GM23248 (cell line): ENCODE measurements around the gene OXA1L. TPM values are rescaled to one million over a fixed set of nuclear protein-coding genes. Genes with fewer than 3 reads are reported as not detected.
"Not testable (repeated sequence)": the region's sequence is repeated elsewhere in the genome, so short reads cannot be mapped to it uniquely, and the experiment has no call there.

ENCODE experiments used
- DNase-seq: peaks from one replicate; pipeline ENCODE4 v3.0.0-alpha.2; 2015
- H2AFZ ChIP-seq: fragments of 200-600 bp; sonication (generic); 2 replicates; pipeline ENCODE4 v1.6.1; 2016; ENCODE audit warnings: antibody characterized with exemption
- H3F3A ChIP-seq: fragments of 200-600 bp; sonication (generic); 2 replicates; pipeline ENCODE4 v1.6.1; 2016; ENCODE audit warnings: mild to moderate bottlenecking, antibody characterized with exemption, mixed run types; ENCODE audit not compliant: insufficient read depth
- H3K27ac ChIP-seq: fragments of 200-600 bp; sonication (generic); 2 replicates; pipeline ENCODE4 v1.5.1; 2016; ENCODE audit warnings: mild to moderate bottlenecking
- H3K27me3 ChIP-seq: fragments of 200-600 bp; sonication (generic); replicated peaks from 2 replicates; pipeline ENCODE4 v1.6.1; 2016; ENCODE audit warnings: mild to moderate bottlenecking; ENCODE audit not compliant: insufficient read depth
- H3K36me3 ChIP-seq: fragments of 200-600 bp; sonication (generic); 2 replicates; pipeline ENCODE4 v1.6.1; 2016; ENCODE audit warnings: low read depth, mild to moderate bottlenecking
- H3K4me1 ChIP-seq: fragments of 200-600 bp; sonication (generic); 2 replicates; pipeline ENCODE4 v1.6.1; 2016; ENCODE audit warnings: mild to moderate bottlenecking; ENCODE audit not compliant: insufficient read depth
- H3K4me2 ChIP-seq: fragments of 200-600 bp; sonication (generic); one replicate; pipeline ENCODE4 v1.6.1; 2016; ENCODE audit warnings: mild to moderate bottlenecking; ENCODE audit not compliant: unreplicated experiment
- H3K4me3 ChIP-seq: fragments of 200-600 bp; sonication (generic); 2 replicates; pipeline ENCODE4 v1.5.1; 2016; ENCODE audit warnings: mild to moderate bottlenecking
- H3K79me2 ChIP-seq: fragments of 200-600 bp; sonication (generic); 2 replicates; pipeline ENCODE4 v1.6.1; 2016; ENCODE audit warnings: mild to moderate bottlenecking; ENCODE audit not compliant: insufficient read depth
- H3K9ac ChIP-seq: fragments of 200-600 bp; sonication (generic); 2 replicates; pipeline ENCODE4 v1.6.1; 2016; ENCODE audit warnings: mild to moderate bottlenecking
- H3K9me2 ChIP-seq: fragments of 200-600 bp; sonication (generic); 2 replicates; pipeline ENCODE4 v1.6.1; 2016; ENCODE audit warnings: mixed run types, mild to moderate bottlenecking, moderate library complexity; ENCODE audit not compliant: insufficient read depth
- H3K9me3 ChIP-seq: fragments of 200-600 bp; sonication (generic); one replicate; pipeline ENCODE4 v1.6.1; 2017; ENCODE audit warnings: low read depth
- H4K20me1 ChIP-seq: fragments of 200-600 bp; sonication (generic); 2 replicates; pipeline ENCODE4 v1.6.0; 2016; ENCODE audit not compliant: insufficient read depth
- EZH2 ChIP-seq: fragments of 200-600 bp; sonication (generic); IDR thresholded peaks from 2 replicates; pipeline ENCODE4 v1.6.1; 2018; ENCODE audit warnings: antibody characterized with exemption, mild to moderate bottlenecking; ENCODE audit not compliant: insufficient read depth, poor library complexity, severe bottlenecking
- EZH2phosphoT487 ChIP-seq: fragments of 200-600 bp; sonication (generic); IDR thresholded peaks from 2 replicates; pipeline ENCODE4 v1.6.1; 2018; ENCODE audit warnings: antibody characterized with exemption, moderate library complexity, mild to moderate bottlenecking, low read depth; ENCODE audit not compliant: insufficient read depth
- WGBS, 2 experiments: methylation state at CpG; one replicate each; pipeline ENCODE4 v1.1.6; 2015 to 2017; ENCODE audit warnings: low lambda C conversion rate in 2 of 2, low coverage in 1 of 2; ENCODE audit errors: missing lambda C conversion rate in 2 of 2; 5-methylcytosine and 5-hydroxymethylcytosine counted together
- in situ Hi-C: fragments of 300-500 bp; cut with MboI; formaldehyde crosslinking; loops from 2 replicates; pipeline ENCODE4 v1.15.0; 2020
- polyA plus RNA-seq: library from polyadenylated mRNA; unstranded; fragments of >200 nt; fragmentation: Nextera tagmentation; extraction: Ambion mirVana; gene quantifications from 2 replicates; pipeline ENCODE4 v1.2.1, GENCODE V29; 2016
- total RNA-seq: library from RNA; depleted of rRNA; stranded (reverse); fragments of >200 nt; shearing (Covaris generic); gene quantifications from 2 replicates; pipeline ENCODE4 v1.2.3, GENCODE V29; 2014

The OXA1L gene
- total and polyA plus RNA-seq, 2 experiments from 2014 or later: 48.1 to 78.6 TPM

DNA sequence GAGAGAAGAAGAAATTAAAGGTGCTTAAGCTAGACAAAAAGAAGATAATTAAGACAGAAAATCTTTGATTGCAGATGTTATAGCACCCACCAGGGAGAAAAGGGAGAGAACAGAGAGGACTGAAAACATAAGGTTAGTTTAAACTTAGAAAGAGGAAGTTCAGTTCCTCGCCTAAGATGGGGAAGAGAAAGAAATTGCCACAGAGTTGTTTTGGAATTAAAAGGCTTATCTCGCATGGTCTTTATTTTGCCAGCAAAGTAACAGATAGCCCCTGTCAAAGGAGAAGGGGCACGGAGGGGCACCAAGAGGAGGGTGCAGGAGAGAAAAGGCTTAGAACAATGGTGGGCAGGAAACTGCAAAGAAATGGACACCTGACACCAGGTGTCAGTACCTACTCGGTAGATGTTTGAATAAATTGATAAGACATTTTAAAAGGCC, 17.8 kb upstream of the OXA1L start:
- H2AFZ ChIP-seq: no peak overlapping the region

DNA sequence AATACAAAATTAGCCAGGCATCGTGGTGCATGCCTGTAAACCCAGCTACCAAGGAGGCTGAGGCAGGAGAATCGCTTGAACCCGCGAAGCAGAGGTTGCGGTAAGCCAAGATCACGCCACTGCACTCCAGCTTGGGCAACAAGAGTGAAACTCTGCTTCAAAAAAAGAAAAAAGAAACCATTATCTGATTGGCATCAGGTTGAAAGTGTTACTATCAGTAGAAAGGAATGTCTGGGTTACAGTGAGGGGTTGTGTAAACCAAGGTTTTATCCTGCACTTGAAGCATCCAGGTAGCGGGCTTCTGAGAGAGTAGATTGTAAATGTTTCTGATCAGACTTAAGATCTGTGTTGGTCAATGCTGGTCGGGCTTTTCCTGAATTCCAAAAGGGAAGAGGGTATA, 14.1 kb upstream of the OXA1L start:
- no peaks in the 10 kb centered on the region for H3K36me3 ChIP-seq
- no peaks in the 10 kb centered on the region for H3K9me2 ChIP-seq
- H3K4me2 ChIP-seq: no peak overlapping the region
- H4K20me1 ChIP-seq: no peaks in the 10 kb centered on the region
- no peaks in the 10 kb centered on the region for H3K79me2 ChIP-seq
- H3K9ac ChIP-seq: no peak overlapping the region
- H3K4me1 ChIP-seq: no peaks in the 10 kb centered on the region
- no peak for DNase-seq
- H3K4me3 ChIP-seq: no peak overlapping the region
- in situ Hi-C loops: no loop called here
- WGBS, 2 experiments: 84 to 93% methylated on average over 8 of the region's 8 CpGs
- H3K27me3 ChIP-seq: peaks cover 13% of the 10 kb centered on the region
- no peaks in the 10 kb centered on the region for H3F3A ChIP-seq
- no peaks in the 10 kb centered on the region for H3K9me3 ChIP-seq
- no peak overlapping the region for H2AFZ ChIP-seq
- no peak for TF ChIP-seq EZH2phosphoT487
- no peak for TF ChIP-seq EZH2
- H3K27ac ChIP-seq: no peak overlapping the region

More for the DNA sequence above, 17.8 kb upstream of the OXA1L start:
- no peak for DNase-seq
- no peaks in the 10 kb centered on the region for H3K9me3 ChIP-seq
- H3K4me3 ChIP-seq: no peak overlapping the region
- H3K27me3 ChIP-seq: peaks cover 13% of the 10 kb centered on the region
- in situ Hi-C loops: no loop called here
- TF ChIP-seq EZH2 (no peak), EZH2phosphoT487 (no peak)
- H3K4me2 ChIP-seq: no peak overlapping the region
- H3K79me2 ChIP-seq: no peaks in the 10 kb centered on the region
- WGBS, 2 experiments: 49 to 59% methylated on average over 4 of the region's 4 CpGs
- H3K36me3 ChIP-seq: no peaks in the 10 kb centered on the region
- no peak overlapping the region for H3K27ac ChIP-seq
- H3F3A ChIP-seq: no peaks in the 10 kb centered on the region
- H3K9ac ChIP-seq: no peak overlapping the region
- H4K20me1 ChIP-seq: no peaks in the 10 kb centered on the region
- H3K9me2 ChIP-seq: no peaks in the 10 kb centered on the region
- no peaks in the 10 kb centered on the region for H3K4me1 ChIP-seq

DNA sequence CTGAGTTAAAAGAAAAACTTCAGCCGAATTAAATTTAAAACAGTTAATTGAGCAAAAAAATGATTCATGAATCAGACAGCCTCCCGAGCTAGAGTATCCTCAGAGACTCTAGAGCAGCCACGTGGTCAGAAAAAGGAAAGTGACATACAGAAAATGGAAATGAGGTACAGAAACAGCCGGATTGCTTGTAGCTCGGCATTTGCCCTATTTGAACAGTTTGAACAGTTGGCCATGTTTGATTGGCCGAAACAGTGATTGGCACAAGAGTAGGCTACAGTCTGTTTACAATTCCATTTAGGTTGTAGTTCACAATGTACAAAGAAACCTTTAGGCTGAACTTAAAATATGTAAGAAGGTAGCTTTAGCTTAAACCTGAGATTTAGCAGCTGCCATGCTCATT, 12.9 kb upstream of the OXA1L start:
- no peak overlapping the region for H3K9ac ChIP-seq
- peaks cover 10% of the 10 kb centered on the region for H3K27me3 ChIP-seq
- H3K9me2 ChIP-seq: no peaks in the 10 kb centered on the region
- TF ChIP-seq EZH2phosphoT487: no peak
- TF ChIP-seq EZH2: no peak
- H3K79me2 ChIP-seq: no peaks in the 10 kb centered on the region
- 67 to 69% methylated on average over 6 of the region's 6 CpGs for WGBS, 2 experiments
- H3K27ac ChIP-seq: no peak overlapping the region
- no peak for DNase-seq
- no peak overlapping the region for H2AFZ ChIP-seq
- H3K4me3 ChIP-seq: no peak overlapping the region
- H3K4me2 ChIP-seq: no peak overlapping the region
- H3F3A ChIP-seq: no peaks in the 10 kb centered on the region
- no peaks in the 10 kb centered on the region for H4K20me1 ChIP-seq
- no peaks in the 10 kb centered on the region for H3K36me3 ChIP-seq
- in situ Hi-C loops: no loop called here
- no peaks in the 10 kb centered on the region for H3K9me3 ChIP-seq
- no peaks in the 10 kb centered on the region for H3K4me1 ChIP-seq

DNA sequence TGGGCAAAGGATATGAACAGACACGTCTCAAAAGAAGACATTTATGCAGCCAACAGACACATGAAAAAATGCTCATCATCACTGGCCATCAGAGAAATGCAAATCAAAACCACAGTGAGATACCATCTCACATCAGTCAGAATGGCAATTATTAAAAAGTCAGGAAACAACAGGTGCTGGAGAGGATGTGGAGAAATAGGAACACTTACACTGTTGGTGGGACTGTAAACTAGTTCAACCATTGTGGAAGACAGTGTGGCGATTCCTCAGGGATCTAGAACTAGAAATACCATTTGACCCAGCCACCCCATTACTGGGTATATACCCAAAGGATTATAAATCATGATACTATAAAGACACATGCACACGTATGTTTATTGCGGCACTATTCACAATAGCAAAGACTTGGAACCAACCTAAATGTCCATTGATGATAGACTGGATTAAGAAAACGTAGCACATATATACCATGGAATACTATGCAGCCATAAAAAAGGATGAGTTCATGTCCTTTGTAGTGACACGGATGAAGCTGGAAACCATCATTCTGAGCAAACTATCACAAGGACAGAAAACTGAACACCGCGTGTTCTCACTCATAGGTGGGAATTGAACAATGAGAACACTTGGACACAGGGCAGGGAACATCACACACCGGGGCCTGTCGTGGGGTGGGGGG, 8.4 kb upstream of the OXA1L start:
- H3K4me3 ChIP-seq, in situ Hi-C loops, H4K20me1 ChIP-seq, H3K9me3 ChIP-seq, H3K79me2 ChIP-seq, H3F3A ChIP-seq, H3K9ac ChIP-seq, H3K36me3 ChIP-seq, DNase-seq, H3K27me3 ChIP-seq, H3K9me2 ChIP-seq, H3K4me1 ChIP-seq, H3K4me2 ChIP-seq, H2AFZ ChIP-seq, H3K27ac ChIP-seq: not testable (repeated sequence)
- 79 to 81% methylated on average over 10 of the region's 10 CpGs for WGBS, 2 experiments

DNA sequence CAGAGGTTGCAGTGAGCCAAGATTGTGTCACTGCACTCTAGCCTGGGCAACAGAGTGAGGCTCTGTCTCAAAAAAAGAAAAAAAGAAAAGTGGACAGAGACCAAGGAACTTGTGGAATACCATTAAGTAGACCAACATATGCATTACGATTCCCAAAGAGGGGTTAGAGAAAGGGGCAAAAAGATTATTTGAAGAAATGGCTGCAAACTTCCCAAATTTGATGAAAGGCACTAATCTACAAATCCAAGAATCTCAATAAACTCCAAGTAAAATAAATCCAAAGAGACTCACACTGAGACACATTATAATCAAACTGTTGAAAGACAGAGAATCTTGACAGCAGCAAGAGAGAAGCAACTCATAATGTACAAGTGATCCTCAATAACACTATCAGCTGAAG, 4.8 kb upstream of the OXA1L start:
- no peak overlapping the region for H3K27ac ChIP-seq
- H3K9me3 ChIP-seq: no peaks in the 10 kb centered on the region
- H3K9me2 ChIP-seq: no peaks in the 10 kb centered on the region
- no peaks in the 10 kb centered on the region for H4K20me1 ChIP-seq
- no peaks in the 10 kb centered on the region for H3K4me1 ChIP-seq
- H3F3A ChIP-seq: no peaks in the 10 kb centered on the region
- no peak overlapping the region for H2AFZ ChIP-seq
- H3K36me3 ChIP-seq: no peaks in the 10 kb centered on the region
- in situ Hi-C loops: loop anchor here (10.0 kb wide), 1 partner anchor 187 kb away; no protein-coding TSS in a partner anchor
- no peaks in the 10 kb centered on the region for H3K27me3 ChIP-seq
- no peak for DNase-seq
- WGBS, 2 experiments: 45 to 50% methylated on average over 1 of the region's 1 CpG
- peaks cover 8% of the 10 kb centered on the region for H3K79me2 ChIP-seq
- H3K4me2 ChIP-seq: no peak overlapping the region
- no peak for TF ChIP-seq EZH2
- TF ChIP-seq EZH2phosphoT487: no peak
- no peak overlapping the region for H3K9ac ChIP-seq
- H3K4me3 ChIP-seq: no peak overlapping the region
